Measurements from ENCODE around the gene ZNF821. TPM values are rescaled to one million over a fixed set of nuclear protein-coding genes. Genes with fewer than 3 reads are reported as not detected.

ZNF821 gene
- total RNA-seq, 1 donor from 2014 or later, result 10.4 TPM

DNA sequence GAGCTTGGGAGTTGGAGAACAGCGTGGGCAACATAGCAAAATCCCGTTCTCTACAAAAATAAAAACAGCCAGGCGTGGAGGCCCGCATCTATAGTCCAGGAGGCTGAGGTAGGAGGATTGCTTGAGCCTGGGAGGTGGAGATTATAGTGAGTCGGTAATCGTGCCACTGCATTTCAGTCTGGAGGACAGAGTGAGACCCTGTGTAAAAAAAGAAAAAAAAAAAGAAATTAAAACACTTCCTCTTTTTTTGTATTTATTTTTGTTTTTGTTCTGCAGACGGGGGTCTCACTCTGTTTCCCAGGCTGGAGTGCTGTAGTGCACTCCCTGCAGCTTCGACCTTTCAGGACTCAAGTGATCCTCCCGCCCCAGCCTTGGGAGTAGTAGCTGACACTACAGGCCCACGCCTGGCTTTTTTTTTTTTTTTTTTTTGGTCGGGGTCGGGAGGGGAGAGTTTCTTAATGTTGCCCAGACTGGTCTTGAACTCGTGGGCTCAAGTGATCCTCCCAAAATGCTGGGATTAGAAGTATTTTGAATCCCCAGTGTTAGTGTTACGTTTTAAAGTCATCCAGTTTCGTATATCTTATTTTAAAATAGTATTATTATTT, 12.9 kb upstream of the ZNF821 start:
- FAIRE-seq (no peak), DNase-seq (ENCODE audit: low read depth) (no peak)
- Histone ChIP-seq H2AFZ (ENCODE audit: low read depth, low read length) (no peak overlapping the region), H3K79me2 (ENCODE audit: insufficient read depth, low read length) (peaks cover 66% of the 10 kb centered on the region), H3K9ac (ENCODE audit: low read length) (peak overlapping the region; percentile 97), H4K20me1 (ENCODE audit: insufficient read depth, low read length) (peaks cover 57% of the 10 kb centered on the region), H3K27me3 (ENCODE audit: insufficient read depth, low read length) (no peaks in the 10 kb centered on the region), H3K4me3 (ENCODE audit: insufficient read depth, low read depth, low read length) (peak overlapping the region; percentile 90), H3K36me3 (ENCODE audit: insufficient read depth, low read length) (peaks cover 2% of the 10 kb centered on the region), H3K4me1 (ENCODE audit: insufficient read depth, low read length) (peaks cover 13% of the 10 kb centered on the region), H3K4me2 (ENCODE audit: low read length) (peak overlapping the region; percentile 90), H3K9me3 (ENCODE audit: insufficient read depth, low read depth, low read length) (no peaks in the 10 kb centered on the region), H3K27ac (ENCODE audit: low read depth, low read length) (no peak overlapping the region)
- Mint-ChIP-seq H3K27me3 (ENCODE audit: low read depth, unreplicated experiment) (no peaks in the 10 kb centered on the region), H3K4me1 (ENCODE audit: low read depth, unreplicated experiment) (peaks cover 8% of the 10 kb centered on the region), H3K4me3 (ENCODE audit: unreplicated experiment) (peak overlapping the region; percentile 100), H3K36me3 (ENCODE audit: low read depth, unreplicated experiment) (peaks cover 2% of the 10 kb centered on the region), H3K27ac (ENCODE audit: unreplicated experiment) (peak overlapping the region; percentile 75), H3K9me3 (ENCODE audit: unreplicated experiment) (no peaks in the 10 kb centered on the region)
- TF ChIP-seq, protein P1, sequence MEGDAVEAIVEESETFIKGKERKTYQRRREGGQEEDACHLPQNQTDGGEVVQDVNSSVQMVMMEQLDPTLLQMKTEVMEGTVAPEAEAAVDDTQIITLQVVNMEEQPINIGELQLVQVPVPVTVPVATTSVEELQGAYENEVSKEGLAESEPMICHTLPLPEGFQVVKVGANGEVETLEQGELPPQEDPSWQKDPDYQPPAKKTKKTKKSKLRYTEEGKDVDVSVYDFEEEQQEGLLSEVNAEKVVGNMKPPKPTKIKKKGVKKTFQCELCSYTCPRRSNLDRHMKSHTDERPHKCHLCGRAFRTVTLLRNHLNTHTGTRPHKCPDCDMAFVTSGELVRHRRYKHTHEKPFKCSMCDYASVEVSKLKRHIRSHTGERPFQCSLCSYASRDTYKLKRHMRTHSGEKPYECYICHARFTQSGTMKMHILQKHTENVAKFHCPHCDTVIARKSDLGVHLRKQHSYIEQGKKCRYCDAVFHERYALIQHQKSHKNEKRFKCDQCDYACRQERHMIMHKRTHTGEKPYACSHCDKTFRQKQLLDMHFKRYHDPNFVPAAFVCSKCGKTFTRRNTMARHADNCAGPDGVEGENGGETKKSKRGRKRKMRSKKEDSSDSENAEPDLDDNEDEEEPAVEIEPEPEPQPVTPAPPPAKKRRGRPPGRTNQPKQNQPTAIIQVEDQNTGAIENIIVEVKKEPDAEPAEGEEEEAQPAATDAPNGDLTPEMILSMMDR (IDR thresholded peaks at IDR 0.05; ENCODE audit: insufficient read depth, low read depth, low read length), result no peak

DNA sequence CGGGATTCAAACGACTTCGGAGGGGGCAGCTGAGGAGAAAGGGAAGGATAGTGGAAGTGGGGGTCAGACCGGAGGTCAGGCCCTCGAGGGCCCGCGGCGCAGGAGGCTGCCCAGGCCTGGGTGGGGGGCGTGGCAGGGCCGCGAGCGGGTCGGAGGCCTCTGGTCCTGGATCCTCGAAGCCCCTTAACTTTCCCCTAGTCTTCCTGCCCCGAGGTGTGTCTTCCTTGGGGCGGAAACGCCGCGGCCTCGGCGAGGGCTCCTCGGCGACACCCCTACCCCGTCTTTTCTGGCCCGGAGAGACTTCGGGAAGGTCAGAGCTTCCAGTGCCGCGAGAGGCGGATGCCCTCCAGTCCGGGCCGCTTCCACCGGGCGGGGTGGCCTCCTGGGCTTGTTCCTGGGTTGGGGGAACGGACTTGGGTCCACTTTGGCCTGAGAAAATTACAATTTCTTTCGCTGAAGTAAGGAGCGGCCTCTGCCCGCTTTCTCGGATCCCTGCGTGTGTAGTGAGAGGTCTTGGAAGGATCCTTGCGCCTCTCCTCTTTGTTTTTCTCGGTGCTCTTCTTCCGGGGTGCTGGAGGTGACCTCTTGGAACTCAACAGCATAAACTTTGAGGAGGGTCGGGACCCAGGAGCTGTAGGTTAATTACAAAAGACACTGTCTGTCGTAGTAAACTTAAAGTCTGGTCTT, 11.8 kb upstream of the ZNF821 start:
- peak overlapping the region; percentile 94 for H3K27ac ChIP-seq (ENCODE audit: low read depth, low read length)
- TF ChIP-seq, protein P1 (IDR thresholded peaks at IDR 0.05; ENCODE audit: insufficient read depth, low read depth, low read length), result no peak
- TF ChIP-seq EZH2 (IDR thresholded peaks at IDR 0.05; ENCODE audit: insufficient read depth, low read length), result no peak
- DNase-seq (ENCODE audit: low read depth) (peak; percentile 45), FAIRE-seq (no peak)
- Mint-ChIP-seq H3K27me3 (ENCODE audit: low read depth, unreplicated experiment) (no peaks in the 10 kb centered on the region), H3K4me3 (ENCODE audit: unreplicated experiment) (peak overlapping the region; percentile 100), H3K4me1 (ENCODE audit: low read depth, unreplicated experiment) (peaks cover 4% of the 10 kb centered on the region), H3K27ac (ENCODE audit: unreplicated experiment) (peak overlapping the region; percentile 100), H3K9me3 (ENCODE audit: unreplicated experiment) (no peaks in the 10 kb centered on the region), H3K36me3 (ENCODE audit: low read depth, unreplicated experiment) (peaks cover 2% of the 10 kb centered on the region)
- H3K36me3 ChIP-seq (ENCODE audit: insufficient read depth, low read length), result peaks cover 2% of the 10 kb centered on the region
- peak overlapping the region; percentile 90 for H3K4me2 ChIP-seq (ENCODE audit: low read length)
- peak overlapping the region; percentile 67 for H2AFZ ChIP-seq (ENCODE audit: low read depth, low read length)
- H3K9ac ChIP-seq (ENCODE audit: low read length), result peak overlapping the region; percentile 97
- peaks cover 13% of the 10 kb centered on the region for H3K4me1 ChIP-seq (ENCODE audit: insufficient read depth, low read length)
- H3K4me3 ChIP-seq (ENCODE audit: insufficient read depth, low read depth, low read length), result peak overlapping the region; percentile 90
- no peaks in the 10 kb centered on the region for H3K9me3 ChIP-seq (ENCODE audit: insufficient read depth, low read depth, low read length)
- peaks cover 56% of the 10 kb centered on the region for H3K79me2 ChIP-seq (ENCODE audit: insufficient read depth, low read length)
- H4K20me1 ChIP-seq (ENCODE audit: insufficient read depth, low read length), result peaks cover 47% of the 10 kb centered on the region
- H3K27me3 ChIP-seq (ENCODE audit: insufficient read depth, low read length), result no peaks in the 10 kb centered on the region
